H1 (cell line): Measurements from ENCODE around the gene TWIST2. TPM values are rescaled to one million over a fixed set of nuclear protein-coding genes. Genes with fewer than 3 reads are reported as not detected.
A peak's percentile ranks its signal among the peaks of the same experiment; 100 is the strongest.

Source experiments
- CTCF ChIA-PET: fragments of 300-600 bp; sonication (Branson Sonifier 250); formaldehyde crosslinking; loops from one replicate; lab custom pipeline; 2021; ENCODE audit not compliant: partially characterized antibody; lab: Charles Lee
- POLR2A ChIA-PET: fragments of 300-600 bp; sonication (Branson Sonifier 250); formaldehyde crosslinking; loops from one replicate; lab custom pipeline; 2021; ENCODE audit warnings: inconsistent platforms; ENCODE audit not compliant: partially characterized antibody; lab: Charles Lee
- DNase-seq, 2 experiments: peaks; one replicate each; pipeline versions ENCODE4 v3.0.0 to v3.0.0-alpha.2; 2010 to 2022; ENCODE audit warnings: low spot score in 2 of 2, low read depth in 1 of 2, mixed read lengths in 1 of 2
- FAIRE-seq: peaks from 2 replicates; lab custom pipeline; 2011; peaks lifted over from hg19 to GRCh38; lab: Jason Lieb, UNC
- H2AFZ ChIP-seq: 2 replicates; pipeline ENCODE4 v1.8.1; 2012; ENCODE audit warnings: low read length, inconsistent platforms
- H2AK5ac ChIP-seq: 2 replicates; pipeline ENCODE4 v1.6.1; 2013; ENCODE audit warnings: low read depth, low read length
- H2BK120ac ChIP-seq: replicated peaks from 2 replicates; pipeline ENCODE3; 2013; ENCODE audit warnings: low read depth, low read length, inconsistent platforms
- H2BK12ac ChIP-seq: 2 replicates; pipeline ENCODE4 v1.6.1; 2013; ENCODE audit warnings: low read depth, low read length
- H2BK15ac ChIP-seq: 2 replicates; pipeline ENCODE4 v1.6.1; 2013; ENCODE audit warnings: low read length
- H2BK20ac ChIP-seq: 2 replicates; pipeline ENCODE4 v1.6.1; 2013; ENCODE audit warnings: low read length
- H2BK5ac ChIP-seq: 2 replicates; pipeline ENCODE4 v1.6.1; 2013; ENCODE audit warnings: low read depth, low read length
- H3K14ac ChIP-seq: 2 replicates; pipeline ENCODE4 v1.6.1; 2013; ENCODE audit warnings: inconsistent platforms; ENCODE audit not compliant: insufficient read length
- H3K18ac ChIP-seq: 2 replicates; pipeline ENCODE4 v1.6.1; 2013; ENCODE audit warnings: low read length; ENCODE audit errors: extremely low read depth
- H3K23ac ChIP-seq: 2 replicates; pipeline ENCODE4 v1.6.1; 2013; ENCODE audit warnings: inconsistent platforms; ENCODE audit not compliant: insufficient read length
- H3K23me2 ChIP-seq: 2 replicates; pipeline ENCODE4 v1.6.1; 2013; ENCODE audit warnings: low read depth, low read length
- H3K27ac ChIP-seq: 2 replicates; pipeline ENCODE4 v1.6.1; 2011; ENCODE audit warnings: low read depth, low read length, inconsistent platforms
- H3K27me3 ChIP-seq, 4 experiments: replicated peaks in 1 of 4; 1 replicate in 1 of 4; 2 replicates in 3 of 4; pipeline versions ENCODE4 v1.6.1 to v1.8.1; 2011 to 2013; ENCODE audit warnings: low read length in 3 of 4, mild to moderate bottlenecking in 3 of 4, inconsistent platforms in 2 of 4, mixed read lengths in 2 of 4, moderate library complexity in 1 of 4; ENCODE audit not compliant: control insufficient read depth in 3 of 4, insufficient read depth in 3 of 4; ENCODE audit errors: extremely low read depth in 1 of 4
- H3K36me3 ChIP-seq, 4 experiments: 2 replicates each; pipeline versions ENCODE4 v1.6.1 to v1.8.1; 2011 to 2013; ENCODE audit warnings: mild to moderate bottlenecking in 4 of 4, low read length in 3 of 4, moderate library complexity in 2 of 4, control low read depth in 1 of 4, inconsistent platforms in 1 of 4; ENCODE audit not compliant: insufficient read depth in 4 of 4, control insufficient read depth in 2 of 4
- H3K4ac ChIP-seq: replicated peaks from 2 replicates; pipeline ENCODE3; 2013; ENCODE audit warnings: low read length, low read depth, mixed read lengths, inconsistent platforms; ENCODE audit not compliant: insufficient read length
- H3K4me1 ChIP-seq, 4 experiments: replicated peaks in 1 of 4; 1 replicate in 1 of 4; 2 replicates in 3 of 4; pipeline versions ENCODE4 v1.6.1 to v1.8.1; 2011 to 2013; ENCODE audit warnings: low read length in 3 of 4, inconsistent platforms in 2 of 4, mixed read lengths in 1 of 4; ENCODE audit not compliant: insufficient read depth in 4 of 4, control insufficient read depth in 3 of 4
- H3K4me2 ChIP-seq, 2 experiments: 2 replicates each; pipeline versions ENCODE4 v1.6.1 to v1.8.1; 2011 to 2013; ENCODE audit warnings: low read depth in 2 of 2, low read length in 2 of 2, control low read depth in 1 of 2, inconsistent platforms in 1 of 2, mild to moderate bottlenecking in 1 of 2; ENCODE audit not compliant: insufficient read depth in 1 of 2
- H3K4me3 ChIP-seq, 4 experiments: fragments of 200-600, 300-600 bp in 1 of 4; sonication (generic), shearing (Covaris generic), sonication (Bioruptor Twin) in 1 of 4; 2 replicates each; pipeline versions ENCODE4 v1.5.1 to v1.8.1; 2011 to 2016; ENCODE audit warnings: low read length in 4 of 4, low read depth in 3 of 4, control low read depth in 2 of 4, inconsistent platforms in 2 of 4, mild to moderate bottlenecking in 2 of 4, mixed read lengths in 1 of 4, moderate library complexity in 1 of 4; ENCODE audit not compliant: insufficient read depth in 2 of 4; ENCODE audit errors: extremely low read depth in 1 of 4
- H3K56ac ChIP-seq: replicated peaks from 2 replicates; pipeline ENCODE3; 2013; ENCODE audit warnings: low read depth, mild to moderate bottlenecking, mixed read lengths, low read length, inconsistent platforms; ENCODE audit not compliant: insufficient read length
- H3K79me1 ChIP-seq: 2 replicates; pipeline ENCODE4 v1.6.1; 2013; ENCODE audit warnings: low read depth, low read length, control low read depth
- H3K79me2 ChIP-seq, 2 experiments: 2 replicates each; pipeline versions ENCODE4 v1.6.1 to v1.8.1; 2012 to 2013; ENCODE audit warnings: low read length in 2 of 2, mild to moderate bottlenecking in 2 of 2, inconsistent platforms in 1 of 2; ENCODE audit not compliant: insufficient read depth in 2 of 2, control insufficient read depth in 1 of 2
- H3K9ac ChIP-seq, 4 experiments: replicated peaks in 1 of 4; 1 replicate in 1 of 4; 2 replicates in 3 of 4; pipeline versions ENCODE4 v1.6.1 to v1.8.1; 2011 to 2013; ENCODE audit warnings: low read depth in 3 of 4, low read length in 3 of 4, control low read depth in 2 of 4, mild to moderate bottlenecking in 2 of 4, moderate library complexity in 2 of 4, inconsistent platforms in 1 of 4; ENCODE audit errors: extremely low read depth in 1 of 4
- H3K9me3 ChIP-seq, 2 experiments: 2 replicates each; pipeline versions ENCODE4 v1.6.1 to v1.8.1; 2012 to 2013; ENCODE audit warnings: mild to moderate bottlenecking in 2 of 2, moderate library complexity in 2 of 2, control low read depth in 1 of 2, inconsistent platforms in 1 of 2, low read depth in 1 of 2, low read length in 1 of 2, mixed read lengths in 1 of 2; ENCODE audit not compliant: insufficient read depth in 2 of 2
- H4K20me1 ChIP-seq, 2 experiments: replicated peaks in 1 of 2; 2 replicates each; pipeline versions ENCODE3 to v1.8.1; 2011 to 2013; ENCODE audit warnings: inconsistent platforms in 2 of 2, low read length in 2 of 2, mild to moderate bottlenecking in 1 of 2; ENCODE audit not compliant: insufficient read depth in 2 of 2, control insufficient read depth in 1 of 2
- H4K5ac ChIP-seq: 2 replicates; pipeline ENCODE4 v1.6.1; 2013; ENCODE audit warnings: low read length, low read depth, mixed read lengths, inconsistent platforms; ENCODE audit not compliant: insufficient read length
- H4K8ac ChIP-seq: 2 replicates; pipeline ENCODE4 v1.8.0; 2013; ENCODE audit warnings: mild to moderate bottlenecking, moderate library complexity, low read length, inconsistent platforms; ENCODE audit not compliant: insufficient read depth; ENCODE audit errors: extremely low read depth
- H4K91ac ChIP-seq: replicated peaks from 2 replicates; pipeline ENCODE3; 2013; ENCODE audit warnings: low read length, mixed read lengths, inconsistent platforms; ENCODE audit not compliant: insufficient read length
- EZH2 ChIP-seq: fragments of 200-600 bp; sonication (generic); IDR thresholded peaks from 2 replicates; pipeline ENCODE4 v1.7.1; 2012; ENCODE audit warnings: low read depth, mild to moderate bottlenecking, moderate library complexity, low read length, inconsistent platforms; ENCODE audit not compliant: severe bottlenecking
- HDAC2 ChIP-seq, 2 experiments: fragments of 300-600 bp in 1 of 2; sonication (generic) in 1 of 2; IDR thresholded peaks; 2 replicates each; pipeline ENCODE4 v1.6.1; 2011 to 2012; ENCODE audit warnings: low read depth in 2 of 2, low read length in 2 of 2, mild to moderate bottlenecking in 2 of 2, moderate library complexity in 2 of 2, borderline replicate concordance in 1 of 2, inconsistent platforms in 1 of 2
- KDM4A ChIP-seq: IDR thresholded peaks from one replicate; pipeline ENCODE4 v1.7.1; 2012; ENCODE audit warnings: low read depth, mild to moderate bottlenecking, moderate library complexity, low read length, inconsistent platforms; ENCODE audit not compliant: severe bottlenecking
- RAD21 ChIP-seq, 2 experiments: IDR thresholded peaks in 1 of 2; conservative IDR thresholded peaks in 1 of 2; 2 replicates each; pipeline ENCODE4 v1.6.1; 2011; ENCODE audit warnings: low read depth in 2 of 2, low read length in 2 of 2, improper control_type of control experiment in 1 of 2, inconsistent platforms in 1 of 2, mild to moderate bottlenecking in 1 of 2, moderate library complexity in 1 of 2
- WGBS, 2 experiments: shearing (Covaris generic) in 1 of 2; methylation state at CpG; one replicate each; pipeline versions ENCODE4 v1.1.6 to v1.1.7; 2013 to 2015; ENCODE audit warnings: low lambda C conversion rate in 2 of 2, mixed read lengths in 2 of 2, inconsistent platforms in 1 of 2, low coverage in 1 of 2, missing lambda C conversion rate in 1 of 2; ENCODE audit not compliant: insufficient replicate concordance in 2 of 2, insufficient coverage in 1 of 2, insufficient read length in 1 of 2; ENCODE audit errors: extremely low coverage in 1 of 2, missing lambda C conversion rate in 1 of 2; 5-methylcytosine and 5-hydroxymethylcytosine counted together
- polyA plus RNA-seq, 7 experiments: library from polyadenylated mRNA; depleted of rRNA in 3 of 7; stranded (reverse) in 5 of 7; unstranded in 2 of 7; fragments of >200 nt in 5 of 7; fragments of 200-250 nt in 2 of 7; gene quantifications; 1 replicate in 5 of 7; 2 replicates in 1 of 7; 4 replicates in 1 of 7; pipeline versions ENCODE4 v1.2.1 to v1.2.3, GENCODE V29; 2011 to 2013; ENCODE audit warnings: missing spikeins in 2 of 7, mixed read lengths in 2 of 7
- total RNA-seq: library from RNA; stranded (reverse); fragmentation: NEBNext Ultra II Directional; extraction: Animal tissue kit (Norgen Biotek cat#: 25700); gene quantifications from 2 replicates; pipeline ENCODE4 v1.2.1, GENCODE V29; 2021

Gene TWIST2
- total and polyA plus RNA-seq, 2 of the 8 experiments (the other 6 are each of a cell fraction or from before 2014, with no cell fraction given): 2.6 to 4.3 TPM

GRCh38 chr2:238848691-238848975, 748 bp downstream of the TWIST2 start:
- H3K14ac ChIP-seq: no peak overlapping the region
- H2BK12ac ChIP-seq: no peak overlapping the region
- H3K79me1 ChIP-seq: no peaks in the 10 kb centered on the region
- H3K79me2 ChIP-seq: no peaks in the 10 kb centered on the region
- no peaks in the 10 kb centered on the region for H3K36me3 ChIP-seq
- no peak overlapping the region for H2BK20ac ChIP-seq
- H3K18ac ChIP-seq: no peak overlapping the region
- no peak overlapping the region for H2BK15ac ChIP-seq
- no peak overlapping the region for H4K8ac ChIP-seq
- no peak overlapping the region for H3K23ac ChIP-seq
- no peaks in the 10 kb centered on the region for H3K23me2 ChIP-seq
- no peak overlapping the region for H2BK5ac ChIP-seq
- no peak overlapping the region for H2BK120ac ChIP-seq
- FAIRE-seq: no peak
- TF ChIP-seq EZH2 (no peak), HDAC2 (IDR thresholded peaks at IDR 0.05; ENCODE audit: borderline replicate concordance in 1 of 2, low read depth in 2 of 2, low read length in 2 of 2) (no peak), RAD21 (IDR thresholded peaks at IDR 0.05 in 1 of 2, conservative IDR thresholded peaks at IDR 0.05 in 1 of 2; ENCODE audit: low read depth in 2 of 2, low read length in 2 of 2) (no peak), KDM4A (peak; percentile 1)
- H3K4ac ChIP-seq: no peak overlapping the region
- H2AK5ac ChIP-seq: no peak overlapping the region
- H3K27me3 ChIP-seq: peaks cover 34 to 85% (median 67%) of the 10 kb centered on the region in 4 experiments
- no peak overlapping the region for H4K5ac ChIP-seq
- peaks cover 0 to 17% (median 5%) of the 10 kb centered on the region in 4 experiments; a peak in 5 of 7 replicates for H3K4me1 ChIP-seq
- no peaks in the 10 kb centered on the region for H3K9me3 ChIP-seq
- H2AFZ ChIP-seq: peak overlapping the region; percentile 60; the same call in 1 of the 2 replicates
- H3K4me2 ChIP-seq: peak overlapping the region; percentile 85 to 95
- ChIA-PET CTCF (no interaction called here), POLR2A (no interaction called here)
- no peak for DNase-seq
- no peak overlapping the region for H3K9ac ChIP-seq
- no peak overlapping the region for H3K56ac ChIP-seq
- 6% methylated on average over 29 of the region's 36 CpGs; no CpG with 5 or more reads in 1 of the 2 experiments for WGBS, 2 experiments
- H4K91ac ChIP-seq: no peak overlapping the region
- H3K27ac ChIP-seq: no peak overlapping the region
- H3K4me3 ChIP-seq: peak overlapping the region; percentile 26 to 69 (median 50)
- peaks cover 0 to 6% of the 10 kb centered on the region in 2 experiments for H4K20me1 ChIP-seq
